Sigmoid colon (tissue), 7 donors: Measurements from ENCODE around the gene AP1S3. TPM values are rescaled to one million over a fixed set of nuclear protein-coding genes. Genes with fewer than 3 reads are reported as not detected.

Experiments
- DNase-seq: peaks from one replicate; pipeline ENCODE4 v3.0.0-alpha.2; 2019
- H3K27ac ChIP-seq, 4 donors: fragments of 200-600 bp; sonication (generic); one replicate each; pipeline ENCODE4 v1.5.1; 2016 to 2019; ENCODE audit warnings: mild to moderate bottlenecking in 1 of 4
- H3K27me3 ChIP-seq, 3 donors: fragments of 200-600 bp; sonication (generic); one replicate each; pipeline ENCODE4 v1.5.1; 2019; ENCODE audit warnings: mild to moderate bottlenecking in 1 of 3
- H3K36me3 ChIP-seq, 4 donors: fragments of 200-600 bp; sonication (generic); one replicate each; pipeline ENCODE4 v1.5.1; 2016 to 2019
- H3K4me1 ChIP-seq, 4 donors: fragments of 200-600 bp; sonication (generic); one replicate each; pipeline ENCODE4 v1.5.1; 2017 to 2019
- H3K4me3 ChIP-seq, 4 donors: fragments of 200-600 bp; sonication (generic); one replicate each; pipeline ENCODE4 v1.5.1; 2017 to 2019; ENCODE audit warnings: mild to moderate bottlenecking in 2 of 4, moderate library complexity in 1 of 4
- H3K9me3 ChIP-seq, 4 donors: fragments of 200-600 bp in 3 of 4; sonication (generic) in 3 of 4; one replicate each; pipeline versions ENCODE4 v1.5.1 to v1.6.1; 2013 to 2019
- CTCF ChIP-seq, 4 experiments: fragments of 450-650 bp in 3 of 4; fragments of 200-600 bp in 1 of 4; IDR thresholded peaks; one replicate each; pipeline ENCODE4 v1.5.1; 2016 to 2019; ENCODE audit warnings: antibody characterized with exemption in 4 of 4, mild to moderate bottlenecking in 3 of 4, moderate library complexity in 2 of 4
- EP300 ChIP-seq, 4 donors: sonication (generic); formaldehyde crosslinking; IDR thresholded peaks; one replicate each; pipeline ENCODE4 v1.6.1; 2017; ENCODE audit warnings: antibody characterized with exemption in 4 of 4
- POLR2A ChIP-seq, 2 donors: fragments of 450-650 bp; IDR thresholded peaks; one replicate each; pipeline ENCODE4 v1.6.1; 2016; ENCODE audit warnings: antibody characterized with exemption in 2 of 2, mild to moderate bottlenecking in 2 of 2, moderate library complexity in 2 of 2
- POLR2AphosphoS5 ChIP-seq, 4 donors: sonication (generic); formaldehyde crosslinking; IDR thresholded peaks; one replicate each; pipeline ENCODE4 v1.6.1; 2017; ENCODE audit warnings: antibody characterized with exemption in 4 of 4
- WGBS, 2 donors: extraction: QIAGEN DNeasy Blood & Tissue Kit; methylation state at CpG; one replicate each; pipeline ENCODE4 v1.1.7; 2013; 5-methylcytosine and 5-hydroxymethylcytosine counted together
- intact Hi-C: fragments of 100-400 bp; cut with DNase I; formaldehyde crosslinking; loops from one replicate; pipeline ENCODE4 v1.15.1; 2023
- polyA plus RNA-seq, 3 donors: library from polyadenylated mRNA; stranded (reverse); fragments of 200-250 nt; gene quantifications; one replicate each; pipeline ENCODE4 v1.2.3, GENCODE V29; 2013
- total RNA-seq, 4 donors: library from RNA; depleted of rRNA; stranded (reverse); fragments of >200 nt; gene quantifications; one replicate each; pipeline ENCODE4 v1.1.0, GENCODE V29; 2016
- donor health status: healthy with polysubstance abuse.
- donor health status: Bipolar disorder and iron deficiency.
- donor health status: healthy.

The AP1S3 gene
- total and polyA plus RNA-seq, 7 donors, result 0.14 to 7.2 (median 3.0) TPM; not detected in 2

- no peaks in the 10 kb centered on the region for H3K9me3 ChIP-seq
- no peak for DNase-seq
- H3K4me3 ChIP-seq, result no peak overlapping the region
- no peaks in the 10 kb centered on the region for H3K36me3 ChIP-seq
- whole genome bisulfite sequencing, 2 donors, result 86 to 90% methylated on average over 5 of the region's 5 CpGs
- TF ChIP-seq POLR2A (IDR thresholded peaks at IDR 0.05), result no peak
- no peak for TF ChIP-seq POLR2AphosphoS5 (IDR thresholded peaks at IDR 0.05)
- no peak for TF ChIP-seq CTCF (IDR thresholded peaks at IDR 0.05)
- no peak for TF ChIP-seq EP300 (IDR thresholded peaks at IDR 0.05)
- no peaks in the 10 kb centered on the region for H3K27me3 ChIP-seq
- intact Hi-C loops, result no loop called here
- no peaks in the 10 kb centered on the region for H3K4me1 ChIP-seq
- no peak overlapping the region for H3K27ac ChIP-seq
These were observed 53.1 kb downstream of the AP1S3 start for GRCh38 chr2:223784221-223784772.

- no peaks in the 10 kb centered on the region for H3K4me1 ChIP-seq
- no peak for TF ChIP-seq EP300 (IDR thresholded peaks at IDR 0.05)
- TF ChIP-seq POLR2A (IDR thresholded peaks at IDR 0.05), result no peak
- TF ChIP-seq POLR2AphosphoS5 (IDR thresholded peaks at IDR 0.05), result no peak
- no peak for TF ChIP-seq CTCF (IDR thresholded peaks at IDR 0.05)
- intact Hi-C loops, result no loop called here
- H3K9me3 ChIP-seq, result no peaks in the 10 kb centered on the region
- H3K36me3 ChIP-seq, result no peaks in the 10 kb centered on the region
- H3K4me3 ChIP-seq, result no peak overlapping the region
- no peak for DNase-seq
- no peak overlapping the region for H3K27ac ChIP-seq
- WGBS, 2 donors, result 88 to 90% methylated on average over 3 of the region's 3 CpGs
- H3K27me3 ChIP-seq, result no peaks in the 10 kb centered on the region
These were observed 54.8 kb downstream of the AP1S3 start for GRCh38 chr2:223782629-223783028.

- DNase-seq, result no peak
- Histone ChIP-seq H3K4me3 (no peak overlapping the region), H3K27ac (no peak overlapping the region), H3K9me3 (no peaks in the 10 kb centered on the region), H3K4me1 (no peaks in the 10 kb centered on the region), H3K36me3 (no peaks in the 10 kb centered on the region), H3K27me3 (no peaks in the 10 kb centered on the region)
- 94% methylated on average over 3 of the region's 3 CpGs for WGBS, 2 donors
- intact Hi-C loops, result no loop called here
- no peak for TF ChIP-seq POLR2AphosphoS5 (IDR thresholded peaks at IDR 0.05)
- TF ChIP-seq POLR2A (IDR thresholded peaks at IDR 0.05), result no peak
- no peak for TF ChIP-seq CTCF (IDR thresholded peaks at IDR 0.05)
- no peak for TF ChIP-seq EP300 (IDR thresholded peaks at IDR 0.05)
These were observed 55.8 kb downstream of the AP1S3 start for GRCh38 chr2:223781560-223781959.

- H3K27ac ChIP-seq, result no peak overlapping the region
- 69 to 76% methylated on average over 7 of the region's 7 CpGs for WGBS, 2 donors
- no peak for DNase-seq
- no peak for TF ChIP-seq POLR2A (IDR thresholded peaks at IDR 0.05)
- no peaks in the 10 kb centered on the region for H3K9me3 ChIP-seq
- no peaks in the 10 kb centered on the region for H3K4me1 ChIP-seq
- H3K27me3 ChIP-seq, result no peaks in the 10 kb centered on the region
- no peak overlapping the region for H3K4me3 ChIP-seq
- intact Hi-C loops, result no loop called here
- H3K36me3 ChIP-seq, result no peaks in the 10 kb centered on the region
These were observed 57.5 kb downstream of the AP1S3 start for GRCh38 chr2:223779877-223780276.

GRCh38 chr2:223774193-223774592, 63.2 kb downstream of the AP1S3 start:
- H3K27ac ChIP-seq, result no peak overlapping the region
- H3K4me1 ChIP-seq, result no peaks in the 10 kb centered on the region
- intact Hi-C loops, result no loop called here
- no peak for TF ChIP-seq EP300 (IDR thresholded peaks at IDR 0.05)
- DNase-seq, result no peak
- no peak overlapping the region for H3K4me3 ChIP-seq
- H3K36me3 ChIP-seq, result no peaks in the 10 kb centered on the region
- no peaks in the 10 kb centered on the region for H3K27me3 ChIP-seq
- WGBS, 2 donors, result 74 to 97% methylated on average over 8 of the region's 8 CpGs
- no peaks in the 10 kb centered on the region for H3K9me3 ChIP-seq

GRCh38 chr2:223772363-223772762, 65.0 kb downstream of the AP1S3 start:
- intact Hi-C loops, result no loop called here
- DNase-seq, result no peak

More at GRCh38 chr2:223772363-223772762, 65.0 kb downstream of the AP1S3 start:
- TF ChIP-seq POLR2A (IDR thresholded peaks at IDR 0.05) (no peak), CTCF (IDR thresholded peaks at IDR 0.05) (no peak), POLR2AphosphoS5 (IDR thresholded peaks at IDR 0.05) (no peak)
- no peak overlapping the region for H3K4me3 ChIP-seq
- H3K27ac ChIP-seq, result no peak overlapping the region
- H3K27me3 ChIP-seq, result no peaks in the 10 kb centered on the region
- H3K36me3 ChIP-seq, result no peaks in the 10 kb centered on the region
- no peaks in the 10 kb centered on the region for H3K4me1 ChIP-seq
- WGBS, 2 donors, result 84 to 92% methylated on average over 3 of the region's 3 CpGs
- no peaks in the 10 kb centered on the region for H3K9me3 ChIP-seq
